Measurements from ENCODE around the gene POLR1E. TPM values are rescaled to one million over a fixed set of nuclear protein-coding genes. Genes with fewer than 3 reads are reported as not detected.

Gene POLR1E
- total RNA-seq, 1 experiment from 2014 or later: 31.4 TPM

- POLR2A ChIA-PET: no interaction called here
- DNase-seq (ENCODE audit: low spot score): no peak
- no peak for ATAC-seq
- no peaks in the 10 kb centered on the region; the same call in 1 of the 2 replicates for H3K9me3 Mint-ChIP-seq
- H3K4me3 Mint-ChIP-seq: no peak overlapping the region
- H3K27ac Mint-ChIP-seq: no peak overlapping the region
- H3K4me1 Mint-ChIP-seq: peaks cover 37% of the 10 kb centered on the region
- CTCF ChIA-PET: interaction anchor here (0.6 kb wide), 1 partner anchor 18 kb away, joined by 3 read pairs; no protein-coding TSS in a partner anchor
- peaks cover 17% of the 10 kb centered on the region for H3K36me3 Mint-ChIP-seq
- no peaks in the 10 kb centered on the region for H3K27me3 Mint-ChIP-seq (ENCODE audit: low read depth)
- TF ChIP-seq E2F5 (CRISPR knock-in tag; IDR thresholded peaks at IDR 0.05): no peak
- TF ChIP-seq JUN (CRISPR knock-in tag; IDR thresholded peaks at IDR 0.05): no peak
- no peak for TF ChIP-seq SOX15 (CRISPR knock-in tag; IDR thresholded peaks at IDR 0.05)
- no peak for TF ChIP-seq TCF7 (CRISPR knock-in tag; IDR thresholded peaks at IDR 0.05; ENCODE audit: low read depth)
- TF ChIP-seq IRF2 (CRISPR knock-in tag; IDR thresholded peaks at IDR 0.05; ENCODE audit: borderline replicate concordance, low read depth): no peak
- TF ChIP-seq ZNF425 (CRISPR knock-in tag; conservative IDR thresholded peaks at IDR 0.05): no peak
- TF ChIP-seq CBFB (CRISPR knock-in tag; IDR thresholded peaks at IDR 0.05; ENCODE audit: low read depth): no peak
- TF ChIP-seq GABPB1 (CRISPR knock-in tag; IDR thresholded peaks at IDR 0.05): no peak
Observed at GRCh38 chr9:37451628-37452027, 34.1 kb upstream of the POLR1E start.

GRCh38 chr9:37452611-37453010 lies 33.1 kb upstream of the POLR1E start:
- Mint-ChIP-seq H3K27ac (no peak overlapping the region), H3K27me3 (ENCODE audit: low read depth) (no peaks in the 10 kb centered on the region), H3K9me3 (no peaks in the 10 kb centered on the region; the same call in 1 of the 2 replicates), H3K4me1 (peaks cover 33% of the 10 kb centered on the region), H3K36me3 (peaks cover 17% of the 10 kb centered on the region), H3K4me3 (no peak overlapping the region)
- POLR2A ChIA-PET: no interaction called here
- CTCF ChIA-PET: interaction anchor here (0.9 kb wide), 1 partner anchor 59 kb away, joined by 3 read pairs; no protein-coding TSS in a partner anchor
- TF ChIP-seq FOXP1 (CRISPR knock-in tag; IDR thresholded peaks at IDR 0.05; ENCODE audit: borderline replicate concordance) (no peak), NR1H2 (CRISPR knock-in tag; IDR thresholded peaks at IDR 0.05) (no peak), JUN (CRISPR knock-in tag; IDR thresholded peaks at IDR 0.05) (no peak), SMAD4 (CRISPR knock-in tag; IDR thresholded peaks at IDR 0.05) (no peak), NR2C2 (CRISPR knock-in tag; IDR thresholded peaks at IDR 0.05) (no peak), MAX (CRISPR knock-in tag; IDR thresholded peaks at IDR 0.05) (no peak), ZMAT4 (CRISPR knock-in tag; IDR thresholded peaks at IDR 0.05) (no peak), ZNF121 (CRISPR knock-in tag; IDR thresholded peaks at IDR 0.05) (no peak), TP53 (CRISPR knock-in tag; IDR thresholded peaks at IDR 0.05) (no peak), USF1 (CRISPR knock-in tag; IDR thresholded peaks at IDR 0.05) (no peak), ESRRA (CRISPR knock-in tag; IDR thresholded peaks at IDR 0.05; ENCODE audit: borderline replicate concordance) (no peak), ATF6 (CRISPR knock-in tag; IDR thresholded peaks at IDR 0.05) (no peak)
- no peak for DNase-seq (ENCODE audit: low spot score)
- no peak for ATAC-seq

Data from WTC11 (cell line).